K562 treated with DMSO at 1 percent for 24 hours (cell line): ENCODE data around the gene KIF4B. TPM values are rescaled to one million over a fixed set of nuclear protein-coding genes. Genes with fewer than 3 reads are reported as not detected.

ENCODE experiments used
- total RNA-seq: library from RNA; unstranded; fragments of 300-600 nt; gene quantifications from 2 replicates; pipeline ENCODE4 v1.2.3, GENCODE V29; 2022; ENCODE audit warnings: low read depth; ENCODE audit not compliant: insufficient read depth

Gene KIF4B
- 0.07 TPM in 1 of 2 replicates, not detected in the other for total RNA-seq

DNA sequence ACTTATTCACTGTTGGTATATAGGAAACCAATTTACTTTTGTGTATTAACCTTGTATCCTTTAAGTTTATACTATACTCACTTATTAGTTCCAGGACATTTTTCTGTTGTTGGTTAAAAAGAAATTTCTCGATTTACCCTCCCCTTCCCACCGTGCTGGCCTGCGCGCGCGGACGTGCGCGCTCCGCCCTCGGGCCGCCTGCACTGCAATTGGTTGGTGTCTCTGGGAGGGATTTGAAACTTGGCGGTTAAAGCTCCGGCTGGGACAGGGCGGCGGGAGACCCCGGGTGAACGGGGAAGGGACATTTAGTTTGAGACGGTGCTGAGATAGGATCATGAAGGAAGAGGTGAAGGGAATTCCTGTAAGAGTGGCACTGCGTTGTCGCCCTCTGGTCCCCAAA lies at the start of gene KIF4B:
Gene KIF4B, plus strand, starts transcription at position 230 of the 400 bp plus-strand sequence. Its CDS starts 105 bp downstream, at position 335.

Other genes with a start within 250 kb of the KIF4B start
- gene FAXDC2, start 163.2 kb upstream of the KIF4B start, total RNA-seq = 18.4 and 19.5 TPM in 2 replicates
- 39.3 and 54.1 TPM in 2 replicates for gene CNOT8, start 155.1 kb upstream of the KIF4B start, total RNA-seq
- 8.3 and 9.1 TPM in 2 replicates for gene GEMIN5, start 75.5 kb upstream of the KIF4B start, total RNA-seq
- gene MRPL22, start 72.7 kb upstream of the KIF4B start, total RNA-seq = 47.1 and 55.0 TPM in 2 replicates